CD4-positive, alpha-beta T cell treated with Interferon alpha-2 for 1 hour (primary cell): ENCODE results near the gene PTTG2.
A peak's percentile ranks its signal among the peaks of the same experiment; 100 is the strongest.
"Not testable (repeated sequence)": the region's sequence is repeated elsewhere in the genome, so short reads cannot be mapped to it uniquely, and the experiment has no call there.

Experiments used
- DNase-seq, 2 donors: peaks; one replicate each; pipeline ENCODE4 v3.0.0-alpha.2; 2020 to 2022

Gene PTTG2

GRCh38 chr4:37958932-37959331, 1.3 kb upstream of the PTTG2 start:
- no peak for DNase-seq

DNA sequence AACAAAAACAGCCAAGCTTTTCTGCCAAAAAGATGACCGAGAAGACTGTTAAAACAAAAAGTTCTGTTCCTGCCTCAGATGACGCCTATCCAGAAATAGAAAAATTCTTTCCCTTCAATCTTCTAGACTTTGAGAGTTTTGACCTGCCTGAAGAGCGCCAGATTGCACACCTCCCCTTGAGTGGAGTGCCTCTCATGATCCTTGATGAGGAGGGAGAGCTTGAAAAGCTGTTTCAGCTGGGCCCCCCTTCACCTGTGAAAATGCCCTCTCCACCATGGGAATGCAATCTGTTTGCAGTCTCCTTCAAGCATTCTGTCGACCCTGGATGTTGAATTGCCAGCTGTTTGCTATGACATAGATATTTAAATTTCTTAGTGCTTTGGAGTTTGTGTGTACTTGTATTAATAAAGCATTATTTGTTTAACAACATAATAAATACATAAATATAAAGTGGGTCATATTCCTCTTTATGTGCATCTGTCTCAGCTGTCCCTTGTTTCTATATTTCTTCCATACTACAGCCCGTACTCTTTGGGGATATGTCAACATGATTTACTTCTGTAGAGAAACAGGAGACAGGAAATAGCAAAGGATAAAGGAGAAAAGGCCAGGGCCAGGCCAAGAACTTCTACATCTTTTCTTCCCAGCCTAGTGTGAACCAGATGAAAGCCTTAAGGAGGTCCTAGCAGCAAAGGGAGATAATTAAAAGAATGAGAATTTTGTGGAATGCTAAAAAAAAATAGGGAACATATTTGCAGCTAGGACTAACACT, 667 bp downstream of the PTTG2 start:
- DNase-seq, result no peak

GRCh38 chr4:37964734-37965457, 4.7 kb downstream of the PTTG2 start:
- no peak for DNase-seq

DNA sequence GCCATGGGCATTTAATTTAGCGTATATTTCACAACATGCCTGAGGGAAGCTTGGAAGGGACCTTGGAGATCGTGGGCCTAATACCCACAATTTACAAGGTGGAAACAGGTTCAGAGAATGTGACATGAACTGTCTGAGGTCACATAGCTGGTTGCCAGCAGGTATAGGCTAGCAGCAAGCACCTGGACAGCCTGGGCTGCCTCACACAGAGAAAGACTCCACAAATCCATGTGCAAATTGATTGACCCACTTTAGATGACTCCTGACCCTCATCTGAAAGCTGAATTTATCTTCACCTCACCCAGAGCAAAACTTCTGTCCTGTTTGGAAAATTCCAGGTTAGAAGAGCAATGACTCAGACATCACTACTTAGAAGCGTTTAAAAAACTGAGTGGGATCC, 5.8 kb downstream of the PTTG2 start:
- DNase-seq, result no peak

DNA sequence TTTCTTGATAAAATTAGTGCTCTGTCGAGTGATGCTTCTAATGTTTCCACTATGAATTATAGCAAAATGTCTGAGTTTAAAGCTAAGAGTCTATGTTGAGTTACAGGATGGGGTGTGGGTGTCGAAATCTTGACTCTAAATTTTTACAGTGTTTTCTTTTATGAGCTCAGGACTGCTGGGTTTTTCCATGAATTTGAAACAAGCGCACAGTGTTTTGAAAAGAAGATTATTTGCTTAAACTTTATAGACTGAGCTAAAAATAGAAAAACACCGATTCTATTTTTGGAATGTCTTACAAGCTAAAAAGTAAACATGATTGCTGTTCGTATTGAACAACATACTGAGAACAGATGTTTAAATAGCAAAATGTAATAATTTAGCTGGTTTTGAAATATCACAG, 7.5 kb downstream of the PTTG2 start:
- DNase-seq, result no peak

DNA sequence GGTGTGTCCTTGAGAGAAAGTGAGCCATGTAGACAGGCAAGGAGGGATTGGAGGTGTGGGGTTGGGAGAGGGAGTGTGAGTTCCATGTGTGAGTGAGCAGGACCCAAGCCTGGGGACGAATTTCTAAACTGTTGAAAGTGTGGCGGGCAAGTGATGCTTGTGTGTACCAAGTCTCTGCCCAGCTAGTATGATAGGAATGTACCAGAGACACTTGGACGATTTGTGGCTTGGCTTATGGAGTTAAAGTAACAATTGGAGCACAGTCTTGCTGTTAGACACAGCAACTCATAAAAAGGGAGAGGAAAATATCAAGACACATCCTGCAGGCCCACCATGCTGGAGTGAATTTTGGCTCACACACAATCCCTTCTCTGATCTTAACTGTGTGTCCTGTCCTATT, 8.5 kb downstream of the PTTG2 start:
- DNase-seq, result no peak

DNA sequence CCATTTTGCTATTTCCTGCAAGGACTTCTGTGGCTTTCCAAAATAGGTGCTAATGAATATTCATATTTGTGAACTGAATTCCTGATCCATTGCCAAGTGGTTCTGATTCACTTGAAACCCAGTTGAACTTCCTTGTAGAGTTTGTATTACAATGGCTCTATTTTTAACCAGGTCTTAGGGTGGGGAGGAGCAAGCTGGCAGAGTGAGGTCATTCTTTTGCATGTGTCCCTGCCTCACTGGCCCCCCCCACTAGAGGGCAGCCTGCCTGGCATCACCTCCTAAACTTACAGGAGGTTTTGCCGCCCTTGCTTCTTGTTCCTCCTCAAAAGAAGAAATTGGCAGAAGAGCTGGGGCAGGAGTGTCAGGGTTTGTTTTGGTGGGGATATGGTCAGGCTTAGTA, 10.5 kb downstream of the PTTG2 start:
- DNase-seq, result peak; percentile 72 to 80

- DNase-seq, result no peak
Observed at GRCh38 chr4:37971202-37971601, 11.0 kb downstream of the PTTG2 start.

- no peak for DNase-seq
Observed at GRCh38 chr4:37973441-37973840, 13.2 kb downstream of the PTTG2 start.

- DNase-seq, result not testable (repeated sequence)
Observed at GRCh38 chr4:37975321-37975822, 15.2 kb downstream of the PTTG2 start.

GRCh38 chr4:37976507-37976906, 16.3 kb downstream of the PTTG2 start:
- no peak for DNase-seq

DNA sequence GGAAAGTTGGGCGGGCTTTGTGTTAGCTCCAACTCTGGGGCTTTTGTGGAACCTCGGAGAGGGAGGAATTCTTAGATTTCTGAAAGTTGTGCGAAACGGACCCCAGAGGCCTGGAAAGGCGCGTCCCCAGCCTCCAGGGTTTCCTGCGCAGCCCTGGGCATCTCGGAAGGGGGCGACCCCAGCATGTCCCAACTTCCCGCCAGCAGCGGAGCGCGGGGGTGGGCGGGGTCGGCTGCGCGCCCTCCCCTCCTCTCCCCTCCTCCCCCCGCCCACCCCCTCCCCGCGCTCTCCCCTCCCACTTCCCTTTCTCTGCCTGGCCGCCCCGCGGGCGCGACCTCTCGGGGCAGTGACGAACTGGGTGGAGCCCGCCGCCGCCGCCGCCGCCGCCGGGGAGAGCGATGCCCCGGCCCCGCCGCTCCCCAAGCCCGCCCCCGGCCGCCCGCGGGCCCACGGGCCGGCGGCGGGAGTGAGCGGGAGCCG, 16.8 kb downstream of the PTTG2 start:
- DNase-seq, result peak; percentile 85 to 89

- peak; percentile 82 to 83 for DNase-seq
Observed at GRCh38 chr4:37977471-37978247, 17.5 kb downstream of the PTTG2 start.

DNA sequence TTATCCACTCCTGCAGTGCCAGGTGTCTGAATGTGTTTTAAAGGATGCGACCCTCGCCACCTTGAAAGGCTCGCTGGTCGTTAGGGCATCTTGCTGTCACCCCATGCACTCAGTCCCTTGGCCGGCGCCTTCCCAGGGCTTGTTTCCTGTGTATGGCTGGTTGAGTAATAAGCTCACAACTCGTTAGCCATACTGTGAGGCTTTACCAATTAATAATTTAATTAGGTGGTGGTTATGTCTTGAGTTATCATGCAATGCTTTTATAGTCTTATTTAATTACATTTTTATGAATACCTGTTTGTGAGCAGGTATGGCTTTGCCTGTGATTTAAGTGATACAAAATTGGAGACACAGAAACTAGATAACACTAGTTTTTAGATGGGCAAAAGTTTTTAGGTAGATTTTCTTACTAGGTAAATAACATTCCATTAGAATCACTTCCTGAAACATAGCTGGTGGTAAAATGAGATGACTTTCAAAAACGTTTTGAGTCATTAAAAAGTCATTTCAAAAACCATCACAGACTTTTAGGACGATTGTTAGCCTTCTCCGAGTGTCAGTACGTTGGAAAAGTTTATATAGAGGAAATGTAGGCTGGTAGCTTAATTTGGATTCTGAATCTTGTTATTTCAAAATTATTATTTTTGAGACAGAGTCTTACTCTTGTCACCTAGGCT, 18.2 kb downstream of the PTTG2 start:
- DNase-seq, result peak in 1 of 2 donors; percentile 13

GRCh38 chr4:37980246-37980645, 20.0 kb downstream of the PTTG2 start:
- DNase-seq, result no peak

DNA sequence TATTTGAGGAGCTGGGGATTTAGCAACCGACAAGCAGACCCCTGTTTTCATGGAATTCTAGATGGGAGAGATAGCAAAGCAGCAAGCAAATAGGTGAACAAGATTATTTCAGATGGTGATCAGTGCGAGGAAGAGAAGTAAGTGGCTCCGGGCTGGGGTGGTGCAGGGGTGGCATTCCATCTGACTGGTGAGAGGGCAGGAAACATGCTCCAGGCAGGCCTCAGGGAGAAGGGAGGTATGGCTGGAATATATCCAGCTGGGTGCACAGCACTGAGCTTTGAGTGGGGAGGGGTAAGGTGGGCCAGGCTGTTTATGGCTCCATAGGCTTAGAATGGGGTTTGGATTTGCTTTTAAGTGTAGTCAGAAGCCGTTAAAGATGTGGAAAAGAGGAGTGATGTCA, 21.2 kb downstream of the PTTG2 start:
- no peak for DNase-seq

DNA sequence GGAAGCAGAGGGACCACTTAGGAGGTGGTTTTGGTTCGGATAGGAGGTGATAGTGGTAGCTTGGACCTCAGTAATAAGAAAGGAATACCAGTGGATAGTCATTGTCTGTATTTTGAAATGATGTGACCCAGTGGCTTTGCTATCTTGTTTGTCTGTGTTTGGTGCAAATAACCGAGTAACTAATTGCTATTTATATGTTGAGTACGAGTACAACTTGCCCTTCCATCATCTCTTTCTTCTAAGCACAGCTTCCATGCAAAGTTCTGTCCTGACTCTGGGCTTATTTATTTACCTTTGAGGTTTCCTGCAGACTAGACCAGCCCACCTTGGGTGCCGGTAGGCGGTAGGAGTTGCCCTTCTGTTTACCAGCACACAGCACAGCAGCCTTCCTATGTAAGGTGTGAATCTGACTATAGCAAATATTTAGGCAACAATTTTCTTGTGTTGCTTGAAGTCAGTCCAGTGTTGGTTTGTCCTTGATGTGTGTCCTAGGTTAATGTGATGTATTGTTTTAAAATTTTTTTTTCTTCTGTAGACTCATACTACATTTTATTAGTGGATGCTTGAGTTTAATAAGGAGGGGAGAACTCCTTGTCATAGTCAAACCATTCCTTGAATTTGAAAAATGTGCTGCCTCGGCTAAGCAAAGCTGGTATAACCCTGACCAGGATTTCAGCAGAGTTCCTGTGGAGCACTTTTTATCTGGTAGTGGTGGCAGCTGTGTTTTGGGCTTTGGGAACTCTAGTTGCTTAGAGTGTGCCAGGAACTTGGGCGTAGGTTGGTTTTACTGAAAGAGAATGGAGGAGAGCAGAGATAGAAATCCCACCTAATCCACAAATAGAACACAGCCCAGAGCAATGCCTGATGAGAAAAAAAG, 21.9 kb downstream of the PTTG2 start:
- no peak for DNase-seq

DNA sequence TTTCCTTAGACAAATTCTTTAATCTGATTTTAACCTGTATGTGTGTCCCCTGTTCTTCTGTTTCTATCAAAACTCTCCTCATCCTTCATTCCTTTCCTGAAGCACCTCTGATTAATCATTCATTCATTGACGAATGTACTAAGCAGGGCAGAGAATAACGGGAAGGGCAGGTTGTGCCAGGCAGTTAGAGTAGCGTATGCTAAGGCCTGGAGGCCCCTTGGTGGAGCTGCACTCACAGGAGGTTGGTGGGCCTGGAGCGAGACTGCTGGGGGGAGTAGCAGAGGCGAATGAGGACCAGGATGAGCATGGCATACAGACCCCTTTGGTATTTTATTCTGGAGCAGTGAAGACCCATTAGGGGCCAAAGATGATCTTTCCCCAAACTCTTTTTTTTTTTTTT, 22.5 kb downstream of the PTTG2 start:
- DNase-seq, result no peak

DNA sequence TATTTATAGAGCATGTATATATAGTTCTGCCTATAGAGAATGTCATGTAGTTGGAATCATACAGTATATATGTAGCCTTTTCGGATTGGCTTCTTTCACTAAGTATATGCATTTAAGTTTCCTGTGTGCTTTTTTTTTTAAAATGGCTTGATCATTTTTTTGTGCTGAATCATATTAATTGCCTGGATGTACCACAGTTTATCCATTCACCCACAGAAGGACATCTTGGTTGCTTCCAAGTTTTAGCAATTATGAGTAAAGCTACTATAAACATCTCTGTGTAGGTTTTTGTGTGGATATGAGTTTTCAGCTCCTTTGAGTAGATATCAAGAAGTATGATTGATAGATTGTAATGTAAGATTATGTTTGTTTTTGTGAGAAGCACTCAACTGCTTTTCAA, 23.8 kb downstream of the PTTG2 start:
- DNase-seq, result no peak

- DNase-seq, result no peak
Observed at GRCh38 chr4:37985730-37986275, 25.6 kb downstream of the PTTG2 start.

DNA sequence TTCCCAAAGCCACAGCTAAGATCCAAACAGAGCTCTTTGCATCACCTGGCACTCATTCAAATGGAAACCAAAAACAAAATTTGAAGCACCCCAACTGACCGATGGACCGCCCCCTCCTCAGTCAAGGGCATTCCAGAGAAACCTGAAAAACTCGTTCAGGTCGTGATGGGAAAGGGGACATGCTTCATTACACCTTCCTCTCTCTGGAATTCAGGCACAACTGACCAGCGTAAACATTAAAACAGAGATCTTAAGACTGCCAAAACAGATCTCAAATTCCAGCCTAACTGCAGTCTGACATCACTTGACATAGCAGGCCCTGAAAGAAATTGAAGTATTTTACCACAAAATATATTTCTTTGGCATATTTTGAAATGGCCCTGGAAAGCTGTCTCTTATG, 28.5 kb downstream of the PTTG2 start:
- no peak for DNase-seq
